CD4-positive, alpha-beta T cell treated with Interleukin-15 for 4 hours (primary cell): Measurements from ENCODE around the gene LRMDA.

Experiments used
- DNase-seq: peaks from one replicate; pipeline ENCODE4 v3.0.0-alpha.2; 2020; ENCODE audit warnings: low spot score

The LRMDA gene

GRCh38 chr10:76306856-76307255 is 875.4 kb downstream of the LRMDA start:
- no peak for DNase-seq

- DNase-seq = no peak
Observed at GRCh38 chr10:76309070-76309469, 877.6 kb downstream of the LRMDA start.

DNA sequence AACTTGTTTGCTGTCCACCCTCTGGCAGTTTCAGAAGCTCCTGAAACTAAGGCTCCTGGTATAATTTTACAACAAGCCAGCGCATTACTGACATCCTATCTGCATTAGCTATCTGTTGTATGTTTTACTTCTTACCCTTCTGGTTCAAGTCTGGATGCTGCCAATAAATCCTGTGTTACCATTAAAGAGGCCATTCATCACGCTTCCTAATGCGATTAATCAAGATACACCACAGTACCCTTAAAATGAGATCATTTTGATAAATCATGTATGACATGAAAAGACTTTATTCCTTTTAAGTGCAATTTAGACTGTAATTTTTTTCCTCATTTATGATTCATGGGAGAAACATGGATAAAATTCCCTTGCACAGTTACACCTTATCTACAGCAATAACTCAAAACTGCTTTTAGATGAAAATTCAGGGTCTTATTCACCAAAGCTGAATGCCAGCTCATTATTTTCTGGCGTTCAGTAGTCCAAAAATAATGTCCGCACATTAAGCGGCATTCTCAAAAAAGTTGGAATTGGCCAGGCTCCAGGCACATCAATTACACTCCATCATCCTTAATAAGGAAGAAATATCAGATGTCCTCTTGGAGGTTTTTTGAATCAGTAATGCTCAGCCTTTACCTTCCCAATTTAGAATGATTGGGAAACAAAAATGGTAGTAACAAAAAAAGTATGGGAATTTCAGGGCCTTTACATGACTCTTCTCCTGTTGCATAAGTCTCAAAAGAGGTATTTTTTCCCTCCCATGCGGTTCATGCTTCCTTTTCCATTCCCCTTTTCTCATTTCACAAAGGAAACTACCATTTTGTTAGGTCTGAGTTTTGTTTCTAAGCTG is 878.5 kb downstream of the LRMDA start:
- DNase-seq = no peak

- DNase-seq = no peak
Observed at GRCh38 chr10:76310588-76311080, 879.2 kb downstream of the LRMDA start.

GRCh38 chr10:76311752-76312636 is 880.6 kb downstream of the LRMDA start:
- no peak for DNase-seq

DNA sequence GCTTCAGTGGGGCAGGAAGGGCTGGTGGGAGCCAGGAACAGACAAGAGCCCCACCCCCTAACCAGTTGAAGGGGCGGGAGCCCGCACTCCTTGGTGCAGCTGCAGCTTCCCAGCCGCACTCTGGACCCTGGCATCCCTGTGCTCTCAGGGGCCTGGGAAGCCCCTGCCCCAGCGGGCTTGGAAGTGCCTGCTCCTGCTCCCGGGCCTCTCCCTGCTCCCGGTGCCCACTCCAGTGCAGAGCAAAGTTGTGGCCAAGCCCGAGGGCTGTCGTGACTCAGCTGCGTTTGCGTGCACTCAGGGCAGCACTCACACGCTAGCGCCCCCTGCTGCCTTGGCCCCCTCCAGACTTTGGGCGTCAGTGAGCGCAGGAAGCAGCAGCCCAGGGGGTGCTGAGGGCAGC is 883.8 kb downstream of the LRMDA start:
- DNase-seq = no peak

- no peak for DNase-seq
Observed at GRCh38 chr10:76316234-76316633, 884.8 kb downstream of the LRMDA start.

DNA sequence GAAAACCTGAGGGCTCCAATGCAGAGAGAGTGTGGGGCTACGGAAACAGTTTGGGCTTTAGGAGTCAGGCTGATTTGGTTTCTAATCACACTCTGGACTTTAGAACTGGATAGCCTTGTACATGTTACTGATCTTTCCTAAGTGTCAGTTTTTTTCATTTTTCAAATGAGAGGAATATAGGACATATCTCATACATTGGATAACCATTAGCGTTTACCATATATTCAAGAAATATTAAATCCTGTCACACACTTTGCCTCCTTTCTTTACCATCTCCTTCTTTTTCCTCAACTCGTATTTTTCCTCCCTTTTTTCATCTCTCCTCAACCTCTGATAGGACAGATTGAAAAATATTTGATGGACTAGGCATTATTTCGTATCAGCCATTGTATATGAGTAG is 885.7 kb downstream of the LRMDA start:
- no peak for DNase-seq

GRCh38 chr10:76318211-76318610 is 886.8 kb downstream of the LRMDA start:
- no peak for DNase-seq

- DNase-seq = no peak
Observed at GRCh38 chr10:76319661-76320060, 888.2 kb downstream of the LRMDA start.

- DNase-seq = no peak
Observed at GRCh38 chr10:76324283-76324682, 892.9 kb downstream of the LRMDA start.

DNA sequence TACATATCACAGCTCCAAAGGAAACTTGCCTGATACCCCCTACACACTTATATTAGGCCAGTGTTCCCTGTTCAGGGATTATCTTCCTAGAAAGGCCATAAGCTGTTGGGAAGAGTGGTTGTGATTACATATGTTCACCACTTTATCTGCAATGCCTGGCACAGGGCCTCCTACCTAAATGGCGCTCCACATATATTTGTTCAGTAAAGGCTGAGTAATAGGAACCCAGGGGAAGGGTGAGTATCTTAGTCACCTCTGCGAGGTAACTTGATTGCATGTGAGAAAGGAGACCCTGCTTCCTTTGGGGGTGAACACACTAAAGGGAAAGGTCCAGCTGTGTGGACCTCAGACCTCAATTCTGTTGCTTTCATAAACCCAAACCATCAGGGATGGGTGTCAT is 896.0 kb downstream of the LRMDA start:
- no peak for DNase-seq

DNA sequence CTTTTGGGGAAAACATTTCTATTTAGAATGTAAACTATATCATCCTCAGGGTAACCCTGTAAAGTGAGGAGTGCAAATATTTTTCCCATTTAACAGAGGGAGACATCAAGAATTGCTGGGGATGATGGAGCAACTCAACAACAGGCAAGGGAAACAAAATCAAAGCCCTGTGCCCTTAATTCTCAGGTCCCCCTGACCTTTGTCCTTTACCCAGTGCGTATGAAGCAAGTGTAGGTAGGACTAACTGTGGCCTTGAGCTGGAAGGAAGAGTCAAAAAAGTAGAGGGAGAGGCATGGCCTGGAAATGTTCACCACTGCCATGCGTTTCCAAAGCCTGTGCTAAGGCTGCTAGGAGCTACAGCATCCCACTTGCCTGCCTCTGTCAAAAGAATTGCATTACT is 896.9 kb downstream of the LRMDA start:
- no peak for DNase-seq

- no peak for DNase-seq
Observed at GRCh38 chr10:76329891-76330575, 898.6 kb downstream of the LRMDA start.

DNA sequence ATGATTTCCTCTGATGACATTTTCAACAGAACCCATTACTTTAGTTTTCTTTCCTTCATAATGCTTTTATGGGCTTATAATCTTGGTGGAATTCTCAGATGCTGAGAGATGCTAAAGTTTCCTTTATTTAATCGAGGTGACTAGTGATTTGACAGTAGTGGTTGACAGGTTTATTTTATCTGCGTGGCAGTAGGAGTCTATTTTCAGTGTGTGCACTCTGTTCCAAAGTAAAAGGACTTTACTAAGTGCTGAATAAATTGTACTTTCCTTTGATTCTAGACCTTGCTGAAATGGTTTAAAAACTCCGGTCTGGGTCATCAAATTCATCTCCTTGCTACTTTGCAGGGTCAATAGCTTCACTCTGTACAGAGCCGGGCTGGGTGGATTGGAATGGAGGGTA is 900.3 kb downstream of the LRMDA start:
- DNase-seq = no peak

DNA sequence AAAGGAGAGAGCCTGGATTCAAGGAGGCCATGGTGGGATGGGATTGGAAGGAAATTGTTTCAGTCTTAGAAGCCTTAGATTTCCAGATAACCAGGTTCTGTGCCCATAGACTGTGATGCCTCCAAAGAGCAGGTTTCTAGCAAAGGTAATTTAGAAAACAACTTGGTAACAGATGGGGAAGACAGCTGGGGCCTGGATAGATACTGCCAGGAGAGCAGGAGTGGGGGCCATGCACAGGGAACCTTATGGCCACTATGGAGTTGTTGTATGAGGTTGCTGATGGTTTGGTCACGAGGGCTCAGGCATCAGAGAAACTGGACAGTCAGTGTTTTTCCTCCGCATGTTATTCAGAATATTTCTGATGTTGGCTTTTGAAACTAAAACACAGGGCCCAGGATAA is 901.9 kb downstream of the LRMDA start:
- DNase-seq = no peak

DNA sequence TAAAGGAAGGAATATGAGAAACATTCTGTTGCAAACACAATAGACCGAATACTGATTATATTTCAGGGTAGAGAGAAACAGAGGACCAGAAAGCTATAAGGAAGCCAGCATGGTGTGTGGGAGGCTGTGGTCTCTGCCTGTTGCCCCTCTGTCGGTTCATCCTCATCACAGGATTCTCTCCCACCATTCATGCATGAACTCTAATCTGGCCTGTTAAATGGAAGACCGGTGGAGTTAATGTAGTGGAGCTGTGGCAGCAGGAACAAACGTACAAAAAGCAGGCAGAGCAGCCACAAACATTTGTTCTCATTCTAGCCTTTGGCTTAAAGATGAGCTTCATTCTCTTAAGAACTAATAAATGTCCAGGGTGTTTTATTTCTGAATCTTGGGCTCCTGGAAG is 902.4 kb downstream of the LRMDA start:
- no peak for DNase-seq

- no peak for DNase-seq
Observed at GRCh38 chr10:76334255-76334654, 902.8 kb downstream of the LRMDA start.

DNA sequence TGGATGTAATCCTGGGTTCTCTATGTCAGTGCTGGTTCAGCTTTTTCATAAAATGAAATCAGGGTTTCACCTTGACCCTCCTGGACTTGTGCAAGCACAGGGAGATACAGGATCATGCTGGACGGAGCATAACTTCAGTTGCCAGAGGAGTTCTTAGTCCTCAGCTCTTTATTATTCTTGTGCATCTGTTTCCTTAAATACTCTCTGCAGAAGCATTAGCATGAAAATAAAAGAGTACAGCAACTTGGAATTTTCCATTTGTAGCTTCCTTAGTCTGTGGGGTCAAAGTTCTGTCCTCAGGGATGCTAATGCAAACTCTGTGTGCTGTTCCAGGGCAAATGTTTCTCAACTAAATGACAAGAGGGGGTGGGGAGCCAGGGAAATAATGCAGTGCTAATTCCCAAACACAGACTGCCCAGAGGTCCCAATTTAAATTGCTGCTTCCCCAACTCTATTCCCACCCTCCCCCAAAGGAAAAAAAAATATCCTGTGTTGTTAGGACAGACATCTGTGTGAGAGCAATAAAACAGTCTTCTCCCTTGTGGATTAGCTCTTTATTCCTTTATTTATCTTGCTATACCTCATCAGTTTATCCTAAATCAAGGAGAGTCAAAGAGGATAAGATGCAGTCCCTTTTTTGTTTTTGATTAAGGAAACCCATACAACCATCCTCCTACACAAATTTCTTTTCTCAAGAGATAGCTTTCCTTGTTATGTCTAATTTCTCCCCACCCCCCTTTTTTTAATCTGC is 905.0 kb downstream of the LRMDA start:
- DNase-seq = no peak

- DNase-seq = no peak
Observed at GRCh38 chr10:76337641-76338040, 906.2 kb downstream of the LRMDA start.

DNA sequence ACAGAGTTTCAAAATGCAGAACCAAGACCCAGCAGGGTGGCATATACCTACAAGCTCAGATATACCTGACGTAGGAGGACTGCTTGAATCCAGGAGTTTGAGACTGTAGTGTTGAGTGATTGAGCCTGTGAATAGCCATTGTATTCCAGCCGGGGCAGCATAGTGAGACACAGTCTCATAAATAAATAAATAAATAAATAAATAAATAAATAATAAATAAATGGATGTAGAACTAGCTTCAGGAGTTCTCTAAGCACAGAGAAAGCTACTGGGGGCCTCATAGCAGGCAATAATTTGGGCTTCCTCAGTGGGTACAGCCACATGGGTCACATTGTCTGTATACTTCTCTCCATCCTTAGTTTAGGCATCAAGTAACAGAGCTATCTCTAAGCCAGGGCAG is 906.8 kb downstream of the LRMDA start:
- DNase-seq = no peak

DNA sequence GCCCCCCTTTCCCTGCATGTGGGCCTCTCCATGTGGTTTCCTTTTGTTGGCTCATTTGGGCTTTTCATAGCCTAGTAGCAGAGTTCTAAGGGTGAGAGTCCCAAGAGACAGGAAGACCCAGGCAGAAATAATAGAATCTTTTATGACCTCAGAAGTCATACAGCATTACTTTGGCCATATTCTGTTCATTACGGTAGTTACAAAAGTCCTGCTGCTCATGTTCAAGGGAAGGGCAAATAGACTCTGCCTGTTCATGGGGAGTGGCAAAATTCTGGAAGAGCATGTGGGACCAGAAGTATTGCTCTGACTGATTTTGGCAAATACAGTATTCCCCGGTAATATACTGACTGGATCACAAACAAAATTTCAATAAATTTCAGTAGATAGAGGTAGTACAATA is 910.3 kb downstream of the LRMDA start:
- DNase-seq = no peak
